NCI-H2081 treated with DMSO at 0.1 percent for 48 hours (cell line): ENCODE data around the gene THNSL1.

Experiments
- DNase-seq: peaks from one replicate; lab custom pipeline; 2025; lab: John Stamatoyannopoulos, UW

Gene THNSL1

DNA sequence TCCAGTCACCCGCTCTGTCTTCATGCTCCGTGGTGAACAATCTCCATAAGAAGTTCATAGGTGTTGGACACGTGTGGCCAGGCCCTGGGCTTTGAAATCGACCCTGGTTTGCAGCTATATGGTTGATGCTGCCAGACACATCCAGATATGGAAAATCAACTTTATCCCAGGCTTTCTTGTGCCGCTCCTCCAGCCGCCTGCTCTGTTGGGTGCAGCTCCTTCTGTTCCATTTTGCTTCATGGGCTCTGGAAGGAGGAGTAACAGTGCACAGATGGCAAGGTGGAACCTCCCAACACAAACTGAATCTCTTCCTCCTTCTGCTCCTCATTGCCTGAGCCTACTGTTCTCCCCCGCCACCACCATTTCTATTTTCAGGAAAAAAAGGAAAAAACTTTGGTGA is 44.7 kb downstream of the THNSL1 start:
- no peak for DNase-seq

- DNase-seq, result no peak
Observed at GRCh38 chr10:25061711-25062449, 45.5 kb downstream of the THNSL1 start.

- DNase-seq, result no peak
Observed at GRCh38 chr10:25063157-25063556, 46.7 kb downstream of the THNSL1 start.

- no peak for DNase-seq
Observed at GRCh38 chr10:25063644-25064043, 47.2 kb downstream of the THNSL1 start.

DNA sequence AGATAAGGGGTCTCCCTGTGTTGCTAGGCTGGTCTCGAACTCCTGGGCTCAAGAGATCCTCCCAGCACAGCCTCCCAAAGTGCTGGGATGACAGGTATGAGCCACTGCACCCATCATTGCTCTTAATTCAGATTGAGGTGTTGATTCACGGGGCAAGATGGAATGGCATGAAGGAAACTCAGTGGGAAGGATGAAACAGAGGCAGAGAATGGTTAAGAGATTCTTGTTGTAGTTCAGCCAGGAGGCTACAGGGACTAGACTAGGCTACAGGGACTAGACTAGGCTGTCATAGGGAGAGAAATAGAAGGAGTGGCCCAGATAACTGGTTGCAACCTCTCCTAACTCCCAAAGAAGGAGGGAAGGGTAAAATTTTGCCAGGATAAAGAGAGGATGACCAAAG is 48.0 kb downstream of the THNSL1 start:
- no peak for DNase-seq

DNA sequence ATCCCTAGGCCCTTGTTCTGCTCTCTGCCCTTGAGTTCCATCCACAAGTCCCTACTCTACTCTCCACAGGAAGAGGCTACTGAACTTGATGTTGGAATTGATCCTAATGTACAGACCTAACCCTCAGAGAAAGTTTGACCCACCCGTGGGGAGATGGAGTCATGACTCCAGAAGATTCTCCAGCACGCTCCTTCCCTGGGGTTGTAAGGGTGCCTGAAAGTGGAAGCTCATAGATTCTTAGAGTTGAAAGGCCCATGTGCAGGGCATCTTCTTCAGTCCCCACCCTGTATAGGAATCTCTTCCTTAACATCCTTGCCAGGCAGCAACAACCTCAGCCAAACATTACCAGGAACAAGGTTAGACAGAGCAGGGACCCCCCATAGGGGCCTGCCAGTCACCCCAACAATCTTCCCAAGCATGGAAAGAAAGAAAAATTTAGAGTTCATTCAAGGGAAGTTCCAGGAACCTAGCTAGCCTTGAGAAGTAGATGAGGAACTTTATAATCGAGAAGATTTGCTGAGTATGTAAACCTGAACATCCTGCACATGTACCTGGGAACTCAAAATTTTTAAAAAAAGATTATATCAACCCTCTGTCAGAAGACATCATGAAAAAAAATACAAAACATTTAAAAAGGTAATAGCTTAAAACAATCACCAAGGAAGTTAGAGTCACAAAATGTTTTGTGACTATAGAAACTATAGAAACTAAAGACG is 49.5 kb downstream of the THNSL1 start:
- no peak for DNase-seq

- DNase-seq, result no peak
Observed at GRCh38 chr10:25068152-25069058, 52.0 kb downstream of the THNSL1 start.

GRCh38 chr10:25071227-25071626 is 54.8 kb downstream of the THNSL1 start:
- DNase-seq, result no peak

DNA sequence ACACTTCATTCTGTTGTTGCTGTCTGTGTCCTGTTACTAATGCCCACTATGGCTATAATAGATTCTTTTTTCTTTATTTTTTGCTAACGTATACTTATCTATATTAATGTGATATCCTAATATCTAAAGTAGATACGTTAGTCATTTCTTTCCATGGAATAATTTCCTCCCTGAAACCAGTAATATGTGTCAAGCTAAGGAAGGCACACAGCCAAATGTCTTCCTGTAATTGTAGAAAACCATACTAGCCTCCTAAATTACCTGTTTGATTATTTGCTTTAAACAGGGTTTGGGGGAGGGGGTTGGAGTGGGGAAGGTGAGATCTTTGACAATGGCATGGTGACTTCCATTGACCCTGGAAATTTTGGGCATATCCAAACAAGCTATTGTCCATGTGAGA is 56.4 kb downstream of the THNSL1 start:
- no peak for DNase-seq

GRCh38 chr10:25075825-25076224 is 59.4 kb downstream of the THNSL1 start:
- no peak for DNase-seq
